HS-27A (cell line): Measurements from ENCODE around the gene KLRF1.
A peak's percentile ranks its signal among the peaks of the same experiment; 100 is the strongest.

ENCODE experiments used
- DNase-seq: peaks from one replicate; pipeline ENCODE4 v3.0.0-alpha.2; 2012; ENCODE audit warnings: low read depth, missing footprints

KLRF1 gene

GRCh38 chr12:9827209-9827888 is at the start of gene KLRF1:
Gene KLRF1, plus strand, starts transcription at chr12:9827481. Its CDS starts 64 bp downstream, at chr12:9827545.
- DNase-seq, result no peak

DNA sequence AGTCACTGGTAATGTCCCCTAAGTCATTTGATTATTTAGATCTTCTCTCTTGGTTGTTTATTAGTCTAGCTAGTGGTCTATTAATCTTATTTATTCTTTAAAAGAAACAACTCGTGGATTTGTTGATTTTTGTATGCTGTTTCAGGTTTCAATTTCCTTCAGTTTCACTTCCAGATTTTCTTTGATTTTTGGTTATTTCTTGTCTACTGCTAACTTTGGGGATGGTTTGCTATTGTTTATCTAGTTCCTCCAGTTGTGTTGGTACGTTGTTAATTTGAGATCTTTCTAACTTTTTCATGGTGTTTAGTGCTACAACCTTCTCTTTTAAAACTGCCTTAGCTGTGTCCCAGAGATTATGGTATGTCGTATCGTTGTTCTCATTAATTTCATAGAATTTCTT is 48.1 kb upstream of the KLRF1 start:
- DNase-seq, result no peak

DNA sequence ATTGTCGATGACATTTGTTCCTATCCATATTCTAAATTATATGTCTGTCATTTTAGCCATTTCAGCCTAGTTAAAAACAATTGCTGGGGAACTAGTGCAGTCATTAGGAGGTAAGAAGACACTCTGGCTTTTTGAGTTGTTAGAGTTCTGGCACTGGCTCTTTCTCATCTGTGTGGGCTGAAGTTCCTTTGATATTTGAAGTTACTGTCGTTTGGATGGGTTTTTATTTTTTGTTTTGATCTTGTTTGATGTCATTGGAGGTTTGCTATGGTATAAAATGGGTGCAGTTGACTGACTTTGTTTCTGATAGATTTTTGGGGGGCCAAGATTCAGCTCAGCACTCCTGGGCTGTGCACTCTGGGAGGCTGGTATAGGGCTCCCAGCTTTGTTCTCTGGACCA is 45.9 kb upstream of the KLRF1 start:
- no peak for DNase-seq

DNA sequence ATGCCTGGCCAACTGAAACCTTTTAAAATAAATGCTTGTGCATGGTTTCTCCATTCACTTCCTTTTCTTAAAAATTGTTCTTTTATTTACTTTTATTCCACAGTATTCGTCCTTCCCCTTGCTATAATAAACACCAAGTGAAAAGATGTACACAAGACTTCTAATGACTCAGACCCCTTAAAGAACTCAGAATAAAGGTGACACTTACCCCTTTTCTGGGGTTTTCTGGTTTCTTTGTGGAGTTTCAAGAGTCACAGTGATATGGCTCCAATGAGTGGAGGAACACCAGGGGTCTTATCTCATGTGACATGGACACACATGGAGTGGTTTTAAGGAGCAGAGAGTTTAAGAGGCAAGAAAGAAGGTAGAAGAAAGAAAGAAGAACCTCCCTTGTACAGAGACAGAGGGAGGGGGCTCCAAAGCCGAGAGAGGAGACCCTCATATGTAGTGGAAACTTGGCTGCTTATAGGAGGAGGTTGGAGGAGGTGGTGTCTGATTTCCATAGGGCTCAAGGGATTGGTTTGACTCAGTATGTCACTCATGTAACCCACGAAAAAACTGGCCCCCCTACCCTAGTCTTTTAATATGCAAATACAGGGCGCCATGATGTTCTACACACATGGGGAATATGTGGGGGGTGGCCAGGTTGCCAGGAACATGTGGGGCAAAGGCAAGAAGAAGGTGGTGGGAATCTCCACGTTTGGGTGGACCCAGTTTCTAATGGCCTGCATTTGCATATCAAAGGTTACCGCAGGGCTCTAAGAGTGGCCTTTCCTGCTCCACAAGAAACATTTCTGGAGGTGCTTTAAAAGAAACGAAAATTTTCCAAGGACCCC is 44.5 kb upstream of the KLRF1 start:
- DNase-seq, result no peak

- DNase-seq, result no peak
Measured at GRCh38 chr12:9784326-9784725, 43.0 kb upstream of the KLRF1 start.

GRCh38 chr12:9784816-9785215 is 42.5 kb upstream of the KLRF1 start:
- no peak for DNase-seq

GRCh38 chr12:9786726-9787717 is 40.3 kb upstream of the KLRF1 start:
- DNase-seq, result peak; percentile 26

DNA sequence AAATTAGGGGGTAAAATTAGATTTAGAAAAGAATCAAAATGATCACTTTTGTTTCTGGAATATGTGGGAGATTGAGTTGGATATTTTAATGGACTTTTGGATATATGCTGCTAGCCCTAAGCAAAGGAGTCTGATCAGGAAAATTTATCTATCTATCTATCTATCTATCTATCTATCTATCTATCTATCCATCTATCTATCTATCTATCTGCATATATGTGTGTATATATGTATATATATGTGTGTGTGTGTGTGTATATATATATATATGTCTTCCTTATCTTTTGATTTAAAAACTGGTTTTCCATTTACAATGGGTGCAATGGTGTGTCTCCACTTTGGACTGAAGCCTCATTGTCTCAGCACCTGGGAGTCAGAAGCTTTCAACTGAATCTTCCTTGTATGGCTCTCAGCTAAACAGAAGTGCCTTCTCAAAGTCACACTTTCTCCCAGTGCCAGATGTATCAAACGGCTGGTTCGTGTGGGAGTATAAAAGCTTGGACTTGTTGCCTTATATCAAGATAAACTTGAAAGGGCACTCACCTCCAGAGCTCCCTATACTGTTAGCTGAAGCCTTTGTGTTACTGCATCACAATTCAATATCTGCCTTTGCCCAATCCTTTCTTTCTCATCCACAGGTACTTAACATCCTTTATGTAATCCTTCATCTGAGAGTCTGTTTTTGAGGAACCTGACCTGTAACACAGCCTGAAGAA is 34.9 kb upstream of the KLRF1 start:
- peak; percentile 15 for DNase-seq

- peak; percentile 75 for DNase-seq
Measured at GRCh38 chr12:9792961-9793617, 34.2 kb upstream of the KLRF1 start.

GRCh38 chr12:9793779-9794395 is 33.4 kb upstream of the KLRF1 start:
- DNase-seq, result no peak

GRCh38 chr12:9794484-9795093 is 32.7 kb upstream of the KLRF1 start:
- no peak for DNase-seq

DNA sequence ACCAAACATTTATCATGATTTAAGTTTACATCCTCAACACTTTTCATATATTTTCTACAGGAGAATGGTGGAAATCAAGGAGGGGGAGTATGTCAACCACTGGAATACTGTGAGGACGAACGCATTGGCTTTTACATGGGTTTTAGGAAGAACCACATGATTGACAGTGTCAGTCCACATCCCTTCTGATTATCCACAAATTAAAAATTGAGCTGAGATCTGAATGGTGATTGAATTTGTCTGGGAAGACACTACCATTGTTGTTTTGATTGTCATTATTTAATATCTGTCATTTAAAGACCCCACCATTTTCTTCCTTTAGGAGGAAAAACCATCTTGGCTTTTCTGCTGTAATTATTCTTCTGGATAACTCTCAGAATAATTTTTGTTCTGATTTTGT is 31.3 kb upstream of the KLRF1 start:
- DNase-seq, result no peak

- no peak for DNase-seq
Measured at GRCh38 chr12:9796346-9796745, 30.9 kb upstream of the KLRF1 start.

DNA sequence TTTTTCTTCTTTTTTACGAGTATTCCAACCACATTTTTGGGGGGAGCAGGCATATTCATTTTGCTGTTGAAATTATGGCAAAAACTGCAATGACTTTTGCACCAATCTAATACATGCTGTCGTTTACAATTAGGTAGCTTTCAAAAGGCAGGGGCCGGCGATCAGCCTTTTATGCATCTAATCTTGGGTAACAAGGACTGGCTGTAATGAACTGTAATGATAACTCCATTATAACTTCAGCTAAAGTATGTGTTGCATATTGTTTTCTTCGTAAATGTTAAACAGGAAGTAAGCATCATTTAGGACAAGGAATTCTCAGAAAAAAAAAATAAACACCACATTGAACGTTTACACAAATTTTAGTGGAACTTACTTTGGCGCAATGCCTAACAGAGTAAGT is 30.3 kb upstream of the KLRF1 start:
- no peak for DNase-seq

GRCh38 chr12:9797722-9798619 is 29.3 kb upstream of the KLRF1 start:
- no peak for DNase-seq

DNA sequence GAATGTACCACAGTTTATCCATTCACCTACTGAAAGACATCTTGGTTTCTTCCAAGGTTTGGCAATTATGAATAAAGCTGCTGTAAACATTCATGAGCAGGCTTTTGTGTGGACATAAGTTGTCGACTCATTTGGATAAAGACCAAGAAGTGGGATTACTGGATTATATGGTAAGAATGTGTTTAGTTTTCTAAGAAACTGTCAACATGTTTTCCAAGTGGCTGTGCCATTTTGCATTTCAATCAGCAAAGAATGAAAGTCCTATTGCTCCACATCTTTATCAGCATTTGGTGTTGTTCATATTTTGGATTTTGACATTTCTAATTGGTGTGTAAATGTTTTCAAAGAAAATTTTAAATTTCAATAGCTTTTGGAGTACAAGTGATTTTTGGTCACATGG is 27.3 kb upstream of the KLRF1 start:
- no peak for DNase-seq

DNA sequence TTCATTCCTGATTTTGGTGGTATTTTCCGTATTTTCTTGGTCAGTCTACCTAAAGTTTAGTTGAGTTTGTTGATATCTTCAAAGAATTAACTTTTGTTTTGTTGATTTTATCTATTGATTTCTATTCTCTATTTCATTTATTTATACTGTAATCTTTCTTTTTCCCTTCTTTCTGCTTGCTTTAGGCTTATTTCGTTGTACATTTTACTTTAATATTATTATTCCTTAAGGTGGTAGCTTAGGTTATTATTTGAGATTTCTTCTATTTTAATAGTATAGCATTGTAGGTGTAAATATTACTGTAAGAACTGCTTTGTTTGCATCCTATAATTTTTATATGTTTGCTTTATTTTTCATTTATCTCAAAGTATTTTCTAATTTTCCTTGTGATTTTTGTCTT is 21.4 kb upstream of the KLRF1 start:
- no peak for DNase-seq

GRCh38 chr12:9806714-9807113 is 20.6 kb upstream of the KLRF1 start:
- DNase-seq, result no peak

- no peak for DNase-seq
Measured at GRCh38 chr12:9808504-9808903, 18.8 kb upstream of the KLRF1 start.
